ENCODE measurements around the gene ATG4A. TPM values are rescaled to one million over a fixed set of nuclear protein-coding genes. Genes with fewer than 3 reads are reported as not detected.

Gene ATG4A
- total and polyA plus RNA-seq, 7 experiments from 2014 or later: 6.7 to 16.4 (median 8.7) TPM

- Histone ChIP-seq H3K27ac (ENCODE audit: low read depth, low read length) (no peak overlapping the region), H3K4me3 (ENCODE audit: low read length) (no peak overlapping the region), H3K9me3 (ENCODE audit: control insufficient read depth in 2 of 3, low read length in 3 of 3) (no peaks in the 10 kb centered on the region), H3K27me3 (ENCODE audit: control insufficient read depth in 2 of 2, insufficient read depth in 2 of 2, low read length in 2 of 2) (no peaks in the 10 kb centered on the region), H3K36me3 (ENCODE audit: control insufficient read depth in 2 of 3, insufficient read depth in 3 of 3, low read length in 3 of 3) (no peaks in the 10 kb centered on the region), H3K4me1 (ENCODE audit: control insufficient read depth in 2 of 2, insufficient read depth in 2 of 2, low read length in 2 of 2) (no peaks in the 10 kb centered on the region)
- Mint-ChIP-seq H3K4me1 (peaks cover 0 to 19% (median 2%) of the 10 kb centered on the region in 7 donors), H3K4me3 (no peak overlapping the region), H3K36me3 (peaks cover 0 to 3% (median 0%) of the 10 kb centered on the region in 5 donors), H3K9me3 (no peaks in the 10 kb centered on the region), H3K27me3 (no peaks in the 10 kb centered on the region), H3K27ac (no peak overlapping the region)
- CTCF ChIA-PET: no interaction called here
- ATAC-seq (no peak), DNase-seq (no peak)
- intact Hi-C loops (cut with micrococcal nuclease): loop anchor here (10.0 kb wide), 2 partner anchors 323 to 1637 kb away; partner anchors contain the start of genes ACSL4 (in 1 of the 2), NCBP2L (in 1 of the 2) and TSC22D3 (in 1 of the 2)
- POLR2A ChIA-PET: no interaction called here
Observed at GRCh38 chrX:108097380-108097779, 5.8 kb downstream of the ATG4A start.

- no peak for DNase-seq
- no peak for ATAC-seq
- H3K27me3 Mint-ChIP-seq: no peaks in the 10 kb centered on the region
- H3K9me3 Mint-ChIP-seq: peaks cover 0 to 2% (median 0%) of the 10 kb centered on the region in 11 donors
- no peak overlapping the region for H3K4me3 ChIP-seq (ENCODE audit: low read length)
- no peaks in the 10 kb centered on the region for H3K9me3 ChIP-seq (ENCODE audit: control insufficient read depth in 2 of 3, low read length in 3 of 3)
- ChIA-PET POLR2A (no interaction called here), CTCF (no interaction called here)
- no peaks in the 10 kb centered on the region for H3K4me1 ChIP-seq (ENCODE audit: control insufficient read depth in 2 of 2, insufficient read depth in 2 of 2, low read length in 2 of 2)
- peaks cover 0 to 13% (median 3%) of the 10 kb centered on the region in 5 donors for H3K36me3 Mint-ChIP-seq
- intact Hi-C loops (cut with micrococcal nuclease): no loop called here
- no peak overlapping the region for H3K27ac ChIP-seq (ENCODE audit: low read depth, low read length)
- H3K27ac Mint-ChIP-seq: no peak overlapping the region
- peaks cover 2 to 10% (median 5%) of the 10 kb centered on the region in 7 donors for H3K4me1 Mint-ChIP-seq
- no peaks in the 10 kb centered on the region for H3K27me3 ChIP-seq (ENCODE audit: control insufficient read depth in 2 of 2, insufficient read depth in 2 of 2, low read length in 2 of 2)
- H3K4me3 Mint-ChIP-seq: no peak overlapping the region
- H3K36me3 ChIP-seq (ENCODE audit: control insufficient read depth in 2 of 3, insufficient read depth in 3 of 3, low read length in 3 of 3): no peaks in the 10 kb centered on the region
Observed at GRCh38 chrX:108105473-108105872, 13.9 kb downstream of the ATG4A start.

DNA sequence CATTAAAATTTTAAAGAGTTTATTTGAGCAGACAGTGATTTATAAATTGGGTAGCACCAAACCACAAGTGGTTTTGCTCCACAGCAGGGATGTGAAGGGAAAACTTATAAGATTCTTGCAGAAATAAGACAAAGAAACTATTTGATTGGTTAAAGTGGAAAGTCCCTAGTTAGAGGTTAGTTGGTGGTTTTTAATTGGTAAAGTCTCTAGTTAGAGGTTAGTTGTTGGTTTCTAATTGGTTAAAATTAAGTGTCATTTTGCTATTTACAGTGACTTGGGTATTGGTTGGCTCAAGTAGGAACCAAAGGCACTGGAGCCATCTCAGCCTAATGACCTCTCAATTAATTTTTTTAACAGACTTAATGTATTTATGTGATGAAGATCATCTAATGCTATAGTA lies 23.0 kb downstream of the ATG4A start:
- Histone ChIP-seq H3K27me3 (ENCODE audit: control insufficient read depth in 2 of 2, insufficient read depth in 2 of 2, low read length in 2 of 2) (no peaks in the 10 kb centered on the region), H3K36me3 (ENCODE audit: control insufficient read depth in 2 of 3, insufficient read depth in 3 of 3, low read length in 3 of 3) (no peaks in the 10 kb centered on the region), H3K4me1 (ENCODE audit: control insufficient read depth in 2 of 2, insufficient read depth in 2 of 2, low read length in 2 of 2) (no peaks in the 10 kb centered on the region), H3K9me3 (ENCODE audit: control insufficient read depth in 2 of 3, low read length in 3 of 3) (no peaks in the 10 kb centered on the region), H3K4me3 (ENCODE audit: low read length) (no peak overlapping the region), H3K27ac (ENCODE audit: low read depth, low read length) (no peak overlapping the region)
- ChIA-PET POLR2A (no interaction called here), CTCF (no interaction called here)
- Mint-ChIP-seq H3K9me3 (peaks cover 0 to 2% (median 0%) of the 10 kb centered on the region in 11 donors), H3K4me1 (peaks cover 0 to 7% (median 3%) of the 10 kb centered on the region in 7 donors), H3K36me3 (peaks cover 0 to 7% (median 4%) of the 10 kb centered on the region in 5 donors), H3K27me3 (no peaks in the 10 kb centered on the region), H3K4me3 (no peak overlapping the region), H3K27ac (no peak overlapping the region)
- no peak for ATAC-seq
- intact Hi-C loops (cut with micrococcal nuclease): no loop called here
- no peak for DNase-seq

GRCh38 chrX:108117988-108118387 lies 26.4 kb downstream of the ATG4A start:
- no peaks in the 10 kb centered on the region for H3K4me1 ChIP-seq (ENCODE audit: control insufficient read depth in 2 of 2, insufficient read depth in 2 of 2, low read length in 2 of 2)
- no peaks in the 10 kb centered on the region for H3K9me3 ChIP-seq (ENCODE audit: control insufficient read depth in 2 of 3, low read length in 3 of 3)
- H3K27ac ChIP-seq (ENCODE audit: low read depth, low read length): no peak overlapping the region
- H3K4me1 Mint-ChIP-seq: peaks cover 0 to 7% (median 0%) of the 10 kb centered on the region in 7 donors
- no peak overlapping the region for H3K4me3 ChIP-seq (ENCODE audit: low read length)
- ChIA-PET POLR2A (no interaction called here), CTCF (interaction anchor here (0.6 kb wide), 1 partner anchor 26 kb away, joined by 3 read pairs; no protein-coding TSS in a partner anchor)
- no peak for ATAC-seq
- H3K27ac Mint-ChIP-seq: no peak overlapping the region
- no peak for DNase-seq
- H3K27me3 ChIP-seq (ENCODE audit: control insufficient read depth in 2 of 2, insufficient read depth in 2 of 2, low read length in 2 of 2): no peaks in the 10 kb centered on the region
- intact Hi-C loops (cut with micrococcal nuclease): no loop called here
- no peaks in the 10 kb centered on the region for H3K36me3 ChIP-seq (ENCODE audit: control insufficient read depth in 2 of 3, insufficient read depth in 3 of 3, low read length in 3 of 3)
- H3K9me3 Mint-ChIP-seq: peaks cover 0 to 2% (median 0%) of the 10 kb centered on the region in 11 donors
- no peak overlapping the region for H3K4me3 Mint-ChIP-seq
- no peaks in the 10 kb centered on the region for H3K27me3 Mint-ChIP-seq
- peaks cover 0 to 7% (median 0%) of the 10 kb centered on the region in 5 donors for H3K36me3 Mint-ChIP-seq

DNA sequence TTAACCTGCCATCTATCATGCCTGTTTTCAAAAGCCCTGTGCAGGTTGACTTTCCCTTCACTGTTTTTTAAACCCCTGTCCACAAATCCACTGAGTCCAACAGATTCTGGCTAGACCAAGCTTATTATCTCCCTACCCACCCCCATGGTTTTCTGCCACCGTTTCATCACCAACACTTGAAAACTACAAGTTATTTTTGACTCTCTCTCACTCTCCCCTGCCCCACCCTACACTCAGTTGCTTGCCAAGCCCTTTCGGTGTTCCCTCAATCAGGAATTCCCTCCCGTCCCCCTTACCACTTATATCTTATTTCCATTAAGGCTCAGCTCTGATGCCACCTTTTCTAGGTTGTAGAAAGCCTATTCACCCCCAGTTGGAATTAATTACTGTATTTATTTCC lies 29.7 kb downstream of the ATG4A start:
- H3K4me3 ChIP-seq (ENCODE audit: low read length): no peak overlapping the region

GRCh38 chrX:108122748-108123147 lies 31.2 kb downstream of the ATG4A start:
- H3K9me3 ChIP-seq (ENCODE audit: control insufficient read depth in 2 of 3, low read length in 3 of 3): no peaks in the 10 kb centered on the region
- DNase-seq: no peak
- peaks cover 0 to 15% (median 2%) of the 10 kb centered on the region in 5 donors for H3K36me3 Mint-ChIP-seq
- no peak overlapping the region for H3K4me3 ChIP-seq (ENCODE audit: low read length)
- no peaks in the 10 kb centered on the region for H3K36me3 ChIP-seq (ENCODE audit: control insufficient read depth in 2 of 3, insufficient read depth in 3 of 3, low read length in 3 of 3)
- H3K4me1 Mint-ChIP-seq: peaks cover 0 to 3% (median 0%) of the 10 kb centered on the region in 7 donors
- H3K4me1 ChIP-seq (ENCODE audit: control insufficient read depth in 2 of 2, insufficient read depth in 2 of 2, low read length in 2 of 2): no peaks in the 10 kb centered on the region
- H3K27me3 Mint-ChIP-seq: no peaks in the 10 kb centered on the region
- no peaks in the 10 kb centered on the region for H3K9me3 Mint-ChIP-seq
- H3K27ac ChIP-seq (ENCODE audit: low read depth, low read length): no peak overlapping the region
- intact Hi-C loops (cut with micrococcal nuclease): no loop called here
- POLR2A ChIA-PET: interaction anchor here (0.7 kb wide), 1 partner anchor 35 kb away, joined by 3 read pairs; no protein-coding TSS in a partner anchor
- no peak overlapping the region for H3K4me3 Mint-ChIP-seq
- CTCF ChIA-PET: no interaction called here
- no peak for ATAC-seq
- no peak overlapping the region for H3K27ac Mint-ChIP-seq
- no peaks in the 10 kb centered on the region for H3K27me3 ChIP-seq (ENCODE audit: control insufficient read depth in 2 of 2, insufficient read depth in 2 of 2, low read length in 2 of 2)

More for the DNA sequence above, 29.7 kb downstream of the ATG4A start:
- Mint-ChIP-seq H3K36me3 (peaks cover 0 to 14% (median 2%) of the 10 kb centered on the region in 5 donors), H3K4me3 (no peak overlapping the region), H3K4me1 (peaks cover 0 to 7% (median 0%) of the 10 kb centered on the region in 7 donors), H3K27ac (no peak overlapping the region), H3K9me3 (no peaks in the 10 kb centered on the region), H3K27me3 (no peaks in the 10 kb centered on the region)
- intact Hi-C loops (cut with micrococcal nuclease): no loop called here
- no peak overlapping the region for H3K27ac ChIP-seq (ENCODE audit: low read depth, low read length)
- H3K9me3 ChIP-seq (ENCODE audit: control insufficient read depth in 2 of 3, low read length in 3 of 3): no peaks in the 10 kb centered on the region
- ATAC-seq (no peak), DNase-seq (no peak)
- POLR2A ChIA-PET: no interaction called here
- no peaks in the 10 kb centered on the region for H3K36me3 ChIP-seq (ENCODE audit: control insufficient read depth in 2 of 3, insufficient read depth in 3 of 3, low read length in 3 of 3)
- H3K27me3 ChIP-seq (ENCODE audit: control insufficient read depth in 2 of 2, insufficient read depth in 2 of 2, low read length in 2 of 2): no peaks in the 10 kb centered on the region
- CTCF ChIA-PET: no interaction called here
- H3K4me1 ChIP-seq (ENCODE audit: control insufficient read depth in 2 of 2, insufficient read depth in 2 of 2, low read length in 2 of 2): no peaks in the 10 kb centered on the region

DNA sequence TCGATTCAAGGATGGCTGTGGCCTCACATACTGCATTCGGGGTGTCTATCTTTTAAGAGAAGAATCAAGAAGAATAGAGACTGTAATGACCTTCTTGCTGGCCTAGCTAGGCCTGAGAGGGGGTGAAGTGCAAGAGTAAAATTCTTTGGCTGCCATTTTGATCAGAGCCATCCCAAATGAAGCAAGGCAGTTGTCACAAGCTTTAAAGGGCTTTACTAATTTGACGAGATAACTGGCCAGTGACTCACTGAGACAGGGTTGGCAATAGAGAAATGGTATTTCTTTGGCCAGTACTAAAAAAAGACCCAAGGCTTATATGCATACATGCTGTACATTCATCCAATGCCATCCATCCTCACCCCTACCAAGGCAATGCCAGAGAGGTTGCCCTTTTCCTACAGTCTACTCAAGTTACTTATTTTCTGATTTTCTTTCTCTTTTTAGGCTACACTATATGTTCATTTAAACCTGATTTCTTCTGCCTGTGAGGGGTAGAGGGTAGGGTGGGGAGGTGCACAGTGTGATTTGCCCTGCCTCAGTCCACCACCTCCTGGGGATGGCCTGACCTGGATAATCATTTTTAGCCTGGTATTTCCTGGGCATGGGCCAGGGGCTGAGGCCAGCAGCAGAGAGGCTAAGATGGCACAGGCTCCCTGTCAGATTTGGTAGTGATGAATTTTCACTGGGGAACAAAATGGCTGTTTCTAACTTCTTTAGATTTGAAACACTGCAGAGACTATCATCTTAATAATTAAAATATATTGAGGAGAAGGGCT lies 32.2 kb downstream of the ATG4A start:
- no peaks in the 10 kb centered on the region for H3K27me3 ChIP-seq (ENCODE audit: control insufficient read depth in 2 of 2, insufficient read depth in 2 of 2, low read length in 2 of 2)
- intact Hi-C loops (cut with micrococcal nuclease): no loop called here
- H3K36me3 ChIP-seq (ENCODE audit: control insufficient read depth in 2 of 3, insufficient read depth in 3 of 3, low read length in 3 of 3): no peaks in the 10 kb centered on the region
- DNase-seq (no peak), ATAC-seq (no peak)
- Mint-ChIP-seq H3K36me3 (peaks cover 0 to 17% (median 2%) of the 10 kb centered on the region in 5 donors), H3K9me3 (no peaks in the 10 kb centered on the region), H3K4me3 (no peak overlapping the region), H3K27me3 (no peaks in the 10 kb centered on the region), H3K4me1 (peaks cover 0 to 1% (median 0%) of the 10 kb centered on the region in 7 donors), H3K27ac (no peak overlapping the region)
- H3K27ac ChIP-seq (ENCODE audit: low read depth, low read length): no peak overlapping the region
- CTCF ChIA-PET: no interaction called here
- POLR2A ChIA-PET: no interaction called here
- H3K9me3 ChIP-seq (ENCODE audit: control insufficient read depth in 2 of 3, low read length in 3 of 3): no peaks in the 10 kb centered on the region
- no peaks in the 10 kb centered on the region for H3K4me1 ChIP-seq (ENCODE audit: control insufficient read depth in 2 of 2, insufficient read depth in 2 of 2, low read length in 2 of 2)
- H3K4me3 ChIP-seq (ENCODE audit: low read length): no peak overlapping the region
